Occipital lobe (tissue), 2 donors: Measurements from ENCODE around the gene PNISR. TPM values are rescaled to one million over a fixed set of nuclear protein-coding genes. Genes with fewer than 3 reads are reported as not detected.
"Not testable (repeated sequence)": the region's sequence is repeated elsewhere in the genome, so short reads cannot be mapped to it uniquely, and the experiment has no call there.

Source experiments
- DNase-seq: peaks from one replicate; lab custom pipeline; 2025; lab: John Stamatoyannopoulos, UW
- total RNA-seq: library from RNA; depleted of rRNA; stranded (reverse); fragments of >200 nt; gene quantifications from one replicate; pipeline ENCODE4 v1.2.3, GENCODE V29; 2014

The PNISR gene
- total RNA-seq = 158 TPM

GRCh38 chr6:99424761-99425646 lies at the start of gene PNISR:
Gene PNISR (minus strand): TSS chr6:99425308. CDS start chr6:99414659, 10,649 bp downstream.
- peak; percentile 85 for DNase-seq

- no peak for DNase-seq
Observed at GRCh38 chr6:99473730-99474129, 48.6 kb upstream of the PNISR start.

GRCh38 chr6:99471638-99472037 lies 46.5 kb upstream of the PNISR start:
- no peak for DNase-seq

GRCh38 chr6:99467509-99468106 lies 42.5 kb upstream of the PNISR start:
- DNase-seq = no peak

GRCh38 chr6:99459133-99459532 lies 34.0 kb upstream of the PNISR start:
- not testable (repeated sequence) for DNase-seq

- no peak for DNase-seq
Observed at GRCh38 chr6:99458319-99458718, 33.2 kb upstream of the PNISR start.

GRCh38 chr6:99446076-99446475 lies 21.0 kb upstream of the PNISR start:
- no peak for DNase-seq

- no peak for DNase-seq
Observed at GRCh38 chr6:99434702-99435530, 9.8 kb upstream of the PNISR start.

- no peak for DNase-seq
Observed at GRCh38 chr6:99432877-99433276, 7.8 kb upstream of the PNISR start.

- DNase-seq = no peak
Observed at GRCh38 chr6:99431901-99432300, 6.8 kb upstream of the PNISR start.

- no peak for DNase-seq
Observed at GRCh38 chr6:99427988-99428387, 2.9 kb upstream of the PNISR start.

- DNase-seq = no peak
Observed at GRCh38 chr6:99426451-99426757, 1.3 kb upstream of the PNISR start.

- peak; percentile 83 for DNase-seq
Observed at GRCh38 chr6:99425647-99426450, 741 bp upstream of the PNISR start.

- no peak for DNase-seq
Observed at GRCh38 chr6:99424022-99424421, 1.1 kb downstream of the PNISR start.

GRCh38 chr6:99422912-99423311 lies 2.2 kb downstream of the PNISR start:
- DNase-seq = no peak

- no peak for DNase-seq
Observed at GRCh38 chr6:99416892-99417767, 8.0 kb downstream of the PNISR start.

- DNase-seq = no peak
Observed at GRCh38 chr6:99416226-99416625, 8.9 kb downstream of the PNISR start.

- DNase-seq = no peak
Observed at GRCh38 chr6:99415446-99415845, 9.7 kb downstream of the PNISR start.

GRCh38 chr6:99412065-99412464 lies 13.0 kb downstream of the PNISR start:
- DNase-seq = no peak

- DNase-seq = no peak
Observed at GRCh38 chr6:99409672-99410071, 15.4 kb downstream of the PNISR start.
